ENCODE data around the gene CD79A.
A peak's percentile ranks its signal among the peaks of the same experiment; 100 is the strongest.

CD79A gene

GRCh38 chr19:41886761-41887710, 10.0 kb downstream of the CD79A start:
- no peak for DNase-seq

GRCh38 chr19:41887711-41888382, 10.8 kb downstream of the CD79A start:
- DNase-seq: no peak

- no peak for DNase-seq
Observed at GRCh38 chr19:41888926-41889325, 11.8 kb downstream of the CD79A start.

- DNase-seq: no peak
Observed at GRCh38 chr19:41889896-41890295, 12.8 kb downstream of the CD79A start.

- no peak for DNase-seq
Observed at GRCh38 chr19:41890936-41891335, 13.9 kb downstream of the CD79A start.

- DNase-seq: no peak
Observed at GRCh38 chr19:41892173-41892902, 15.3 kb downstream of the CD79A start.

GRCh38 chr19:41893899-41894298, 16.8 kb downstream of the CD79A start:
- DNase-seq: no peak

GRCh38 chr19:41894350-41894749, 17.3 kb downstream of the CD79A start:
- DNase-seq: no peak

GRCh38 chr19:41895745-41896580, 18.9 kb downstream of the CD79A start:
- DNase-seq: no peak

GRCh38 chr19:41896581-41896942, 19.5 kb downstream of the CD79A start:
- DNase-seq: no peak

GRCh38 chr19:41897181-41897580, 20.1 kb downstream of the CD79A start:
- DNase-seq: no peak

GRCh38 chr19:41897820-41898219, 20.7 kb downstream of the CD79A start:
- DNase-seq: no peak

GRCh38 chr19:41898235-41898634, 21.2 kb downstream of the CD79A start:
- DNase-seq: no peak

GRCh38 chr19:41901707-41902360, 24.8 kb downstream of the CD79A start:
- DNase-seq: no peak

- DNase-seq: no peak
Observed at GRCh38 chr19:41902594-41902993, 25.5 kb downstream of the CD79A start.

GRCh38 chr19:41903193-41903953, 26.3 kb downstream of the CD79A start:
- no peak for DNase-seq

- DNase-seq: peak; percentile 56 to 63
Observed at GRCh38 chr19:41904118-41904870, 27.2 kb downstream of the CD79A start.

- DNase-seq: no peak
Observed at GRCh38 chr19:41905273-41906002, 28.4 kb downstream of the CD79A start.

GRCh38 chr19:41906271-41906670, 29.2 kb downstream of the CD79A start:
- no peak for DNase-seq
